GM19025 (cell line): Measurements from ENCODE around the gene PPARGC1A.

Experiments
- ATAC-seq: cut with Tn5 transposase; IDR thresholded peaks from one replicate; pipeline ENCODE4 v1.9.1; 2021; ENCODE audit warnings: mild to moderate bottlenecking, low read depth, moderate library complexity; ENCODE audit not compliant: unreplicated experiment

PPARGC1A gene

GRCh38 chr4:23889814-23890341, at the start of gene PPARGC1A:
TSS of gene PPARGC1A (minus strand) at chr4:23890047. CDS start at chr4:23889957, 90 bp downstream.
- ATAC-seq, result no peak

GRCh38 chr4:23938796-23939195, 48.9 kb upstream of the PPARGC1A start:
- no peak for ATAC-seq

GRCh38 chr4:23937173-23937572, 47.3 kb upstream of the PPARGC1A start:
- ATAC-seq, result no peak

- no peak for ATAC-seq
These were observed 45.1 kb upstream of the PPARGC1A start for GRCh38 chr4:23934915-23935314.

- no peak for ATAC-seq
These were observed 44.4 kb upstream of the PPARGC1A start for GRCh38 chr4:23934223-23934622.

GRCh38 chr4:23932901-23933308, 43.1 kb upstream of the PPARGC1A start:
- no peak for ATAC-seq

- no peak for ATAC-seq
These were observed 42.3 kb upstream of the PPARGC1A start for GRCh38 chr4:23932186-23932585.

- no peak for ATAC-seq
These were observed 41.6 kb upstream of the PPARGC1A start for GRCh38 chr4:23931489-23931830.

- no peak for ATAC-seq
These were observed 41.1 kb upstream of the PPARGC1A start for GRCh38 chr4:23930750-23931488.

GRCh38 chr4:23929248-23929647, 39.4 kb upstream of the PPARGC1A start:
- ATAC-seq, result no peak

GRCh38 chr4:23924556-23924955, 34.7 kb upstream of the PPARGC1A start:
- no peak for ATAC-seq

- ATAC-seq, result no peak
These were observed 34.0 kb upstream of the PPARGC1A start for GRCh38 chr4:23923840-23924239.

GRCh38 chr4:23923141-23923540, 33.3 kb upstream of the PPARGC1A start:
- ATAC-seq, result no peak

- ATAC-seq, result no peak
These were observed 32.8 kb upstream of the PPARGC1A start for GRCh38 chr4:23922541-23923111.

- no peak for ATAC-seq
These were observed 32.2 kb upstream of the PPARGC1A start for GRCh38 chr4:23922013-23922412.

- no peak for ATAC-seq
These were observed 31.6 kb upstream of the PPARGC1A start for GRCh38 chr4:23921447-23921845.

GRCh38 chr4:23920716-23921446, 31.0 kb upstream of the PPARGC1A start:
- no peak for ATAC-seq

GRCh38 chr4:23920296-23920695, 30.4 kb upstream of the PPARGC1A start:
- ATAC-seq, result no peak

GRCh38 chr4:23916282-23916681, 26.4 kb upstream of the PPARGC1A start:
- ATAC-seq, result no peak

GRCh38 chr4:23915459-23916132, 25.7 kb upstream of the PPARGC1A start:
- ATAC-seq, result no peak
